ENCODE data around the gene HSPA1L.
A peak's percentile ranks its signal among the peaks of the same experiment; 100 is the strongest.
"Not testable (repeated sequence)": the region's sequence is repeated elsewhere in the genome, so short reads cannot be mapped to it uniquely, and the experiment has no call there.

Gene HSPA1L

GRCh38 chr6:31836474-31837368 is 21.6 kb upstream of the HSPA1L start:
- DNase-seq, result peak; percentile 41

GRCh38 chr6:31836047-31836473 is 21.0 kb upstream of the HSPA1L start:
- DNase-seq, result no peak

- DNase-seq, result peak; percentile 92
These were observed 19.5 kb upstream of the HSPA1L start for GRCh38 chr6:31834367-31835250.

- DNase-seq, result no peak
These were observed 16.5 kb upstream of the HSPA1L start for GRCh38 chr6:31831350-31832215.

GRCh38 chr6:31830886-31831335 is 15.8 kb upstream of the HSPA1L start:
- peak; percentile 19 for DNase-seq

GRCh38 chr6:31829633-31830283 is 14.7 kb upstream of the HSPA1L start:
- peak; percentile 41 for DNase-seq

GRCh38 chr6:31827286-31828079 is 12.4 kb upstream of the HSPA1L start, which contains the start of gene HSPA1B:
HSPA1B (plus strand) TSS chr6:31827738; CDS start chr6:31827951, 213 bp downstream.
- peak; percentile 99 for DNase-seq

- DNase-seq, result peak; percentile 80
These were observed 11.8 kb upstream of the HSPA1L start for GRCh38 chr6:31826793-31827285.

GRCh38 chr6:31825553-31825952 is 10.5 kb upstream of the HSPA1L start:
- no peak for DNase-seq

- not testable (repeated sequence) for DNase-seq
These were observed 8.6 kb upstream of the HSPA1L start for GRCh38 chr6:31823592-31824196.

- peak; percentile 94 for DNase-seq
These were observed 7.1 kb upstream of the HSPA1L start for GRCh38 chr6:31822036-31822821.

- peak; percentile 72 for DNase-seq
These were observed 6.4 kb upstream of the HSPA1L start for GRCh38 chr6:31821301-31822035.

GRCh38 chr6:31820399-31820798 is 5.3 kb upstream of the HSPA1L start:
- not testable (repeated sequence) for DNase-seq

GRCh38 chr6:31819871-31820299 is 4.8 kb upstream of the HSPA1L start:
- DNase-seq, result no peak

GRCh38 chr6:31817929-31818511 is 2.9 kb upstream of the HSPA1L start:
- not testable (repeated sequence) for DNase-seq

- DNase-seq, result not testable (repeated sequence)
These were observed 2.2 kb upstream of the HSPA1L start for GRCh38 chr6:31817133-31817928.

- DNase-seq, result peak; percentile 67
These were observed 432 bp downstream of the HSPA1L start for GRCh38 chr6:31814677-31815024.

All from RPMI8226 (cell line).